A549 (cell line): ENCODE data around the gene DTWD1.

ENCODE experiments used
- ESRRA ChIP-seq: fragments of 150-350 bp; IDR thresholded peaks from 2 replicates; pipeline ENCODE4 v1.6.1; 2014; ENCODE audit warnings: mild to moderate bottlenecking, low read length, borderline replicate concordance
- POLR2A ChIP-seq: IDR thresholded peaks from 2 replicates; pipeline ENCODE4 v1.6.1; 2012; ENCODE audit warnings: mild to moderate bottlenecking, low read length
- TF ChIP-seq, protein P1 (sequence below): fragments of >200 bp; sonication (Bioruptor Twin); formaldehyde crosslinking; IDR thresholded peaks from 3 replicates; pipeline ENCODE4 v1.5.1; 2016

DNA sequence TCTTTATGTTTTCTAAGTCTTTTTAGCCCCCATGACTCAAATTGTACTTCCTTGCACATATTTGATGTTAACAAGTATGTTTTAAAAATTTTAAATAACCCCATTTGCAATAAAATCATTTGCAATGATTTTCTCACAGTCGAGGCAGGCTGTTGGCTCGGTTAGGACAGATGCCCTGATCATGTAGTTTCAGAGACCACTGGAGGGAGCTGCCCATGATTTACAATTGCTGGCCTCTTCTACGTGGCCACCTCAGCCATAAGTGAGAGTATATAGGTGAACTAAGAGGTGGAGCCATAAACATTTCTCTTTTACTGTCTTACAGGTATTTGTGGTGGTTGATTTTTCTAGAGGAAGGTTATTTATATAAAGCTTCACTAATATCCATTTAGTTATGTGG is 1.7 kb downstream of the DTWD1 start:
- TF ChIP-seq POLR2A = no peak
- TF ChIP-seq, protein P1, sequence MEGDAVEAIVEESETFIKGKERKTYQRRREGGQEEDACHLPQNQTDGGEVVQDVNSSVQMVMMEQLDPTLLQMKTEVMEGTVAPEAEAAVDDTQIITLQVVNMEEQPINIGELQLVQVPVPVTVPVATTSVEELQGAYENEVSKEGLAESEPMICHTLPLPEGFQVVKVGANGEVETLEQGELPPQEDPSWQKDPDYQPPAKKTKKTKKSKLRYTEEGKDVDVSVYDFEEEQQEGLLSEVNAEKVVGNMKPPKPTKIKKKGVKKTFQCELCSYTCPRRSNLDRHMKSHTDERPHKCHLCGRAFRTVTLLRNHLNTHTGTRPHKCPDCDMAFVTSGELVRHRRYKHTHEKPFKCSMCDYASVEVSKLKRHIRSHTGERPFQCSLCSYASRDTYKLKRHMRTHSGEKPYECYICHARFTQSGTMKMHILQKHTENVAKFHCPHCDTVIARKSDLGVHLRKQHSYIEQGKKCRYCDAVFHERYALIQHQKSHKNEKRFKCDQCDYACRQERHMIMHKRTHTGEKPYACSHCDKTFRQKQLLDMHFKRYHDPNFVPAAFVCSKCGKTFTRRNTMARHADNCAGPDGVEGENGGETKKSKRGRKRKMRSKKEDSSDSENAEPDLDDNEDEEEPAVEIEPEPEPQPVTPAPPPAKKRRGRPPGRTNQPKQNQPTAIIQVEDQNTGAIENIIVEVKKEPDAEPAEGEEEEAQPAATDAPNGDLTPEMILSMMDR = no peak
- TF ChIP-seq ESRRA = no peak
